T-cell (primary cell): ENCODE data around the gene TMSB15C. TPM values are rescaled to one million over a fixed set of nuclear protein-coding genes. Genes with fewer than 3 reads are reported as not detected.

Experiments
- total RNA-seq, 35 experiments: library from RNA in 6 of 35; stranded (reverse) in 6 of 35; fragments of 120-200 nt in 1 of 35; gene quantifications; one replicate each; pipeline versions ENCODE4 v1.2.1 to v1.2.4 and lab custom pipeline; 2013 to 2026

TMSB15C gene
- total RNA-seq, 5 donors from 2014 or later (not counting 1 experiment from before 2014, with no cell fraction given): 2.1 to 3.5 (median 2.7) TPM

Other genes with a start within 250 kb of the TMSB15C start
- gene RAB9B, start 244.0 kb downstream of the TMSB15C start, total RNA-seq: under 1 TPM; 0.15 to 0.41 (median 0.20) TPM
- 1 to 10 TPM; 4.1 to 9.1 (median 5.0) TPM for gene TMSB15B, start 113.6 kb downstream of the TMSB15C start, total RNA-seq
- gene H2BW1, start 62.5 kb downstream of the TMSB15C start, total RNA-seq: not detected
- not detected for gene H2BW2, start 36.3 kb downstream of the TMSB15C start, total RNA-seq
- 10 to 100 TPM in 3 of 5 donors, 1 to 10 TPM in 2; 2.7 to 18.4 (median 10.3) TPM for gene ZCCHC18, start 36.3 kb upstream of the TMSB15C start, total RNA-seq
- gene SLC25A53, start 80.8 kb upstream of the TMSB15C start, total RNA-seq: 10 to 100 TPM; 10.1 to 20.2 (median 16.2) TPM
- 10 to 100 TPM; 15.3 to 17.2 (median 16.2) TPM for gene FAM199X, start 90.2 kb upstream of the TMSB15C start, total RNA-seq
- gene ESX1, start 178.7 kb upstream of the TMSB15C start, total RNA-seq: not detected